GM12891 (cell line): Measurements from ENCODE around the gene RNF20.

Experiments
- POLR2A ChIP-seq: IDR thresholded peaks from 2 replicates; pipeline ENCODE4 v1.6.1; 2011; ENCODE audit warnings: low read depth, low read length, control low read depth
- POLR2AphosphoS5 ChIP-seq: IDR thresholded peaks from 2 replicates; pipeline ENCODE4 v1.6.1; 2011; ENCODE audit warnings: low read depth, low read length, control low read depth
- TAF1 ChIP-seq: IDR thresholded peaks from 2 replicates; pipeline ENCODE4 v1.6.1; 2011; ENCODE audit warnings: low read depth, low read length, control low read depth

- TF ChIP-seq TAF1 = no peak
- TF ChIP-seq POLR2AphosphoS5 = no peak
- no peak for TF ChIP-seq POLR2A
Observed at GRCh38 chr9:101512116-101512515, 21.5 kb upstream of the RNF20 start.
